ENCODE measurements around the gene CBX1.
"Not testable (repeated sequence)": the region's sequence is repeated elsewhere in the genome, so short reads cannot be mapped to it uniquely, and the experiment has no call there.

The CBX1 gene

GRCh38 chr17:48053758-48054237 is 47.5 kb downstream of the CBX1 start:
- in situ Hi-C loops (cut with HindIII; ENCODE audit: low sequenced_read_pairs) = no loop called here

GRCh38 chr17:48052956-48053757 is 48.1 kb downstream of the CBX1 start:
- in situ Hi-C loops (cut with HindIII; ENCODE audit: low sequenced_read_pairs) = no loop called here

GRCh38 chr17:48051706-48052486 is 49.4 kb downstream of the CBX1 start:
- in situ Hi-C loops (cut with HindIII; ENCODE audit: low sequenced_read_pairs) = no loop called here

- in situ Hi-C loops (cut with HindIII; ENCODE audit: low sequenced_read_pairs) = no loop called here
Measured at GRCh38 chr17:48051283-48051682, 50.0 kb downstream of the CBX1 start.

- in situ Hi-C loops (cut with HindIII; ENCODE audit: low sequenced_read_pairs) = no loop called here
Measured at GRCh38 chr17:48048384-48049126, 52.7 kb downstream of the CBX1 start.

GRCh38 chr17:48047741-48048383 is 53.4 kb downstream of the CBX1 start, which contains the start of gene NFE2L1:
Gene NFE2L1, plus strand, starts transcription at chr17:48048359. Its CDS starts 2,760 bp downstream, at chr17:48051119.
- in situ Hi-C loops (cut with HindIII; ENCODE audit: low sequenced_read_pairs) = no loop called here

GRCh38 chr17:48047113-48047740 is 54.1 kb downstream of the CBX1 start:
- in situ Hi-C loops (cut with HindIII; ENCODE audit: low sequenced_read_pairs) = no loop called here

- in situ Hi-C loops (cut with HindIII; ENCODE audit: low sequenced_read_pairs) = no loop called here
Measured at GRCh38 chr17:48046296-48046695, 55.0 kb downstream of the CBX1 start.

GRCh38 chr17:48045316-48046001 is 55.8 kb downstream of the CBX1 start:
- in situ Hi-C loops (cut with HindIII; ENCODE audit: low sequenced_read_pairs) = no loop called here

- in situ Hi-C loops (cut with HindIII; ENCODE audit: low sequenced_read_pairs) = no loop called here
Measured at GRCh38 chr17:48044851-48045250, 56.4 kb downstream of the CBX1 start.

- in situ Hi-C loops (cut with HindIII; ENCODE audit: low sequenced_read_pairs) = no loop called here
Measured at GRCh38 chr17:48043176-48043575, 58.1 kb downstream of the CBX1 start.

- in situ Hi-C loops (cut with HindIII; ENCODE audit: low sequenced_read_pairs) = no loop called here
Measured at GRCh38 chr17:48038687-48039086, 62.6 kb downstream of the CBX1 start.

GRCh38 chr17:48037838-48038323 is 63.4 kb downstream of the CBX1 start:
- in situ Hi-C loops (cut with HindIII; ENCODE audit: low sequenced_read_pairs) = no loop called here

GRCh38 chr17:48037036-48037837 is 64.0 kb downstream of the CBX1 start, which contains the start of gene COPZ2:
Gene COPZ2, minus strand, starts transcription at chr17:48037797. Its CDS starts 20 bp downstream, at chr17:48037777.
- in situ Hi-C loops (cut with HindIII; ENCODE audit: low sequenced_read_pairs) = no loop called here

GRCh38 chr17:48036693-48037035 is 64.6 kb downstream of the CBX1 start:
- in situ Hi-C loops (cut with HindIII; ENCODE audit: low sequenced_read_pairs) = no loop called here

- in situ Hi-C loops (cut with HindIII; ENCODE audit: low sequenced_read_pairs) = not testable (repeated sequence)
Measured at GRCh38 chr17:48034734-48035133, 66.5 kb downstream of the CBX1 start.

- in situ Hi-C loops (cut with HindIII; ENCODE audit: low sequenced_read_pairs) = no loop called here
Measured at GRCh38 chr17:48031966-48032365, 69.3 kb downstream of the CBX1 start.

GRCh38 chr17:48030531-48030930 is 70.7 kb downstream of the CBX1 start:
- in situ Hi-C loops (cut with HindIII; ENCODE audit: low sequenced_read_pairs) = no loop called here

- in situ Hi-C loops (cut with HindIII; ENCODE audit: low sequenced_read_pairs) = no loop called here
Measured at GRCh38 chr17:48028736-48029135, 72.5 kb downstream of the CBX1 start.

Data from DLD1 (cell line).